Urinary bladder (tissue), 4 donors: ENCODE results near the gene ELK3. TPM values are rescaled to one million over a fixed set of nuclear protein-coding genes. Genes with fewer than 3 reads are reported as not detected.

ENCODE experiments used
- DNase-seq: peaks from one replicate; pipeline ENCODE4 v3.0.0-alpha.2; 2015; ENCODE audit errors: extremely low spot score
- H3K27ac ChIP-seq: one replicate; pipeline ENCODE4 v1.5.1; 2013; ENCODE audit warnings: low read depth, mild to moderate bottlenecking, moderate library complexity
- H3K36me3 ChIP-seq: one replicate; pipeline ENCODE4 v1.6.1; 2013; ENCODE audit warnings: mild to moderate bottlenecking, moderate library complexity; ENCODE audit not compliant: insufficient read depth
- H3K4me1 ChIP-seq: one replicate; pipeline ENCODE4 v1.6.1; 2013; ENCODE audit warnings: mild to moderate bottlenecking, moderate library complexity; ENCODE audit not compliant: insufficient read depth
- H3K4me3 ChIP-seq: one replicate; pipeline ENCODE4 v1.5.1; 2013; ENCODE audit warnings: low read depth, low read length
- WGBS: extraction: QIAGEN DNeasy Blood & Tissue Kit; methylation state at CpG from one replicate; pipeline ENCODE4 v1.1.7; 2013; 5-methylcytosine and 5-hydroxymethylcytosine counted together
- polyA plus RNA-seq: library from polyadenylated mRNA; stranded (reverse); fragments of 200-250 nt; gene quantifications from one replicate; pipeline ENCODE4 v1.2.3, GENCODE V29; 2013
- total RNA-seq: library from RNA; depleted of rRNA; stranded (reverse); fragments of >200 nt; gene quantifications from one replicate; pipeline ENCODE4 v1.2.3, GENCODE V29; 2014
- donor health status: healthy with polysubstance abuse.
- donor health status: healthy.

The ELK3 gene
- total and polyA plus RNA-seq, 2 donors, result 26.3 to 42.9 TPM

DNA sequence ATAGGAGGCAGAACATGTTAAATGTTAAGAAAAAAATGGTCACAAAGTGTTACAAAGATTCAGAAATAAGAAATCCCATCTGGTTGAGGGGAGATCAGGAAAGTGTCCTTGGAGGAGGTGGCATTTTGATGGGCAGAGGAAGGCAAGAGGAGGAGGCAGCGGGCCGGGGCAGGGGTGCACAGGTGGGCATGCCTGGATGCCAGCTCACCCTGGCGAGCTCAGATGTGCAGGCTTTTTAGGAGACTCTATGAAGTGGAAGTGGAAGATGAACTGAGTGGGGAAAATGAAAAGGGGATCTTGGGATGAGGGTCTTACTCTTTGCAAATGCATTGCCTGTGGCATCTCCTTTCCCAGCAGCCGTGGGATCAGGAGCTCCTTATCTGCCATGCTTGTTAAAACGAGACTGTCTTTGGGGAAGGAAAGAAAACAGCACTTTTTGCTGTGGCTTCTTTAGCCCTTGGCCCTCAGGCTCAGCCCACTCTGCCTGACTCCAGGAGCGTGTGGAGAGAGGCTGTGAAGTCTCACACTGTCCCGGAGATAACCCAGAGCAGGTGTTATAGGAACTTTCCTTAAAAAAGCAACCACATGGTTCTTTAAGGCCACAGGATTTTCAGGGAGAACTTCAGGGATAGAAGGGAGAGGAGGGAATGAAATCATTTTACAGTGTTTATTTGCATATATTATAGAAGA is 62.6 kb downstream of the ELK3 start:
- no peaks in the 10 kb centered on the region for H3K4me1 ChIP-seq
- H3K4me3 ChIP-seq, result no peak overlapping the region
- no peak for DNase-seq
- H3K27ac ChIP-seq, result no peak overlapping the region
- peaks cover 2% of the 10 kb centered on the region for H3K36me3 ChIP-seq
- 77% methylated on average over 7 of the region's 7 CpGs for WGBS

DNA sequence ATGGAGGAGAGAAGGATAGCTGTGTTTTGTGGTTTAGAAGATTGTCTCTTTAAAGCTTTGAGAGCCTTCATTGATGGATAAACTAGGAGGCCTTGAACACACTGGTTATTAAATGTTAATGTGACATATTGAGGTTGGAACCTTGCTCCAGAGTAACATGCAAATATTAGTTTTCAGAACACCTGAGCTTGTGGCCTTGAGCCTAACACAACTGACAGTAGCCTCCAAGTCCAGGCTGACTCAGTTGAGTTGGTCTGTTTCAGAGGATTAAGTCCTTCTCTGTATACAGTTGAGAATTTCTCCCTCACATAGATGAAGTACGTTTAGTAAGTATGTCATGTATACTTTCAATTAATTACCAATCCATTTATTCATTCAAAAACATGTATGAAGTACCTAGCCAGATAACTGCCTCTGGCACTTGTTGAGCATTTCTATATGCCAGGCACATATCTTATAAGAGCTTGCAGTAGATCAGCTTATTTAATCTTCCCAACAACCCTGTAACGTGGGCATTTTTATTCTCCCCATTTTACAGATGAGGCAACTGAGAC is 63.5 kb downstream of the ELK3 start:
- Histone ChIP-seq H3K4me3 (no peak overlapping the region), H3K4me1 (no peaks in the 10 kb centered on the region), H3K27ac (no peak overlapping the region), H3K36me3 (peaks cover 2% of the 10 kb centered on the region)
- 81% methylated on average over 2 of the region's 2 CpGs for WGBS
- no peak for DNase-seq

DNA sequence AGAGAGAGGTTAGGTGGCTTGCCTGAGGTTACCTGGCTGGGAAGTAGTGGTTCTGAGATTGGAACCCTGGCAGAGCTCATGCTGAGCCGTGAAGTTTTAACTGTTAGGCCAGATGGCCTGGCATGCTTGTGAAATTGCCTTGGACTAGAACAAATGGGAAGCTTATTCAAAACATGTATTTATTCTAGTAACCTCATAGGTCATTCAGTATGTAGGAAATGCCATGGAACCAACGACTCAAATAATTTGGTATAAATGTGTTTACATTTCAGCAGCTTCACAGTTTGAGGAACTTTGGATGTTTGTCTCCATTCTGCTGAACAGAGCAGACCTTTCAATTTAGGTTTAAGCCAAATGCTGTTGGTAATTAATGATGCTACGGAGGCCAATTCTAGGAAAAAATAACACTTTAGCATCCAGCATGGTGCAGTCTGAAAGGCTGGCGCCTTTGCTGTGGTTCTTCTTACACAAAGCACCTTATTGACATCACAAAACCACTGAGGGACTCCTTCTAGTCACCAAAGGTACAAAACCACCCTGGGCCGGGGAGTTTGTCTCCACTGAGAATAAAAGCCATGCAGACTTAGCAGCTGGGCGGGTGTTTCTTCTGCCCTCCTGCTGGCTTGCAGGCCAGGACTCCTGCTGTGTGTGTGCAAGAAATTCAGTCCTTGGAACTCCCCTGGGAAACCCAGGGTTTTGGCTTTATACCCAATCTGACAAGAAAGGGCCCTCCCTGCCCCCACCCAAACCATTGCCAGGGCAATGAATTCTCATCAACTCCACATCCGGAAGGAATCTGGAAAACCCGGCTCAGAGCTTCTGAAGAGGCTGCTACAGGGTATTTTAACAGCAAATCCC is 64.2 kb downstream of the ELK3 start:
- Histone ChIP-seq H3K4me3 (no peak overlapping the region), H3K4me1 (no peaks in the 10 kb centered on the region), H3K36me3 (peaks cover 2% of the 10 kb centered on the region), H3K27ac (no peak overlapping the region)
- no peak for DNase-seq
- 29% methylated on average over 8 of the region's 8 CpGs for WGBS

DNA sequence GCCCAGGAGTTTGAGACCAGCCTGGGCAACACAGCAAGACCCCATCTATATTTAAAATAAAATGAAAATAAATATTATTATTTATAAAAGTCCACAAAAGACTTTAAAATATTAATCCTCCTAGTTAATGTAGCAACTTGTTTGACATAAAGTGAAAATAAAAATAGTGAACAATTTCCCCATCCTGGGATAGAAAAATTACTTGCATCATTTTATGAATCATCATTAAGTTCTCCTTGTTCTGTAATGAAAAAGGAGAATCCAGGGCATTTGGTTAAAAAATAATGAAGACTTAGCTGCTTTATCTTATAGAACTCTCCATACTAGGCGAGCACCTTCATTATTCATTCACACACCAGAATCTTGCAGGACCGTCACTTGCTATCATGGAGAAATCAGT is 66.1 kb downstream of the ELK3 start:
- no peak for DNase-seq
- H3K36me3 ChIP-seq, result peaks cover 2% of the 10 kb centered on the region
- 95% methylated on average over 2 of the region's 2 CpGs for WGBS
- no peak overlapping the region for H3K27ac ChIP-seq
- H3K4me3 ChIP-seq, result no peak overlapping the region
- no peaks in the 10 kb centered on the region for H3K4me1 ChIP-seq

DNA sequence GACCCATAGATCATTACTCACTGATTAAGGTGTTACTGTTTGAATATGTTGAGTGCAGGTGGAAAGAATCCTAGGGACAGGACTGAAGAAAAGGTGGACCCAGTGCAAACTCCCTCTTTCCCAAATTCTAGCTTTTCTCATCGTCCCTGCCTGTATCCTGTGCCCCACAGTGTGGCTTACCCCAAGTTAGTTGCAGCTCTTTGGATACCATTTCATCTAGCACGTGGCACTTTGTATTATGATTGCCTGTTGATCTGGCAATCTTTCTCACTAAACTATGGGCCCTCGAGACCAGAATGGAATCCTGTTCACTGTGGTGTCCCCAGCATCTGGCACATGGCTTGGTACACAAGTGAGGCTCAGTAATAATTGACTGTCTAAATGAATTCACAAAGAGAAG is 66.5 kb downstream of the ELK3 start:
- WGBS, result 91% methylated on average over 3 of the region's 3 CpGs
- no peak overlapping the region for H3K27ac ChIP-seq
- H3K4me3 ChIP-seq, result no peak overlapping the region
- H3K36me3 ChIP-seq, result peaks cover 2% of the 10 kb centered on the region
- DNase-seq, result no peak
- H3K4me1 ChIP-seq, result no peaks in the 10 kb centered on the region

DNA sequence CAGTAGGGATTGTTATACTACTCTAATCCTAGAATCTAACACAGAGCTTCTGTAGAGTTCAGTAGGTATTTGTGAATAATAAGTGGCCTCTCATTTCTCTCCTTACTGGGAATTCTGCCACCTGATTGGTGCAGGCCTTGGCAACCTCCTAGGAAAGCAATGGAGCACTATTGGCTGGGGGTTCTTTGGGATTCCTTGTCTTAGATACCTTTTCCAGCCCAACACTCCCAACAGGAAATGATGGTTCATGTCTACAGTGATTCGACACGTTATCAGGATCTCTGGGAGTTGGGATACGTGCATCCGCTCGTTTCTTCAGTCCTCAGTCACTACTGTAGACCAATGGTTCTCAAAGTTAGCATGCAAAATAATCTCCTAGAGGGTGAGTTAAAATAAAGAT is 67.4 kb downstream of the ELK3 start:
- WGBS, result 92% methylated on average over 5 of the region's 5 CpGs
- Histone ChIP-seq H3K4me1 (no peaks in the 10 kb centered on the region), H3K36me3 (peaks cover 2% of the 10 kb centered on the region), H3K27ac (no peak overlapping the region), H3K4me3 (no peak overlapping the region)
- DNase-seq, result no peak

DNA sequence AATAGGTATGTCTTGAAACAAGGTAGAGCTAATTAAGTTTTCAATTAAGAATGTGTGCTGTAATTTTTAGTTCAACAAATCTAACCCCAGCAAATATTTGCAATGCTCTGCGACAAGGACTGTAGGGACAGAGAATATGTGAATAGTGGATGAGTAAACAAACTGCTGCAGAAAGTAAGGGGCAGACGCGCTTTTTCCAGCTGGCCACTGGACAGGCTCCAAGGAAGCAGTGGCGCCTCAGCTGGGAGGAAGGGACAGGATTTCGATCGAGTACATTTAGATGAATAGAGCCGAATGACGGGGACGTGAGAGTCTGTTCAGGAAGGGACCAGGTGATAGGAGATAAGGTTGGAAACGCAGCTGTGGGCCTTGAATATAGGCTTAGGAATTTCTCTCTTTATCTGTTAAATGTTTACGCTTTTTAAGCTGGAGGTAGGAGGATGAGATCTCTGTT is 69.3 kb downstream of the ELK3 start:
- Histone ChIP-seq H3K36me3 (peaks cover 2% of the 10 kb centered on the region), H3K27ac (no peak overlapping the region), H3K4me1 (no peaks in the 10 kb centered on the region), H3K4me3 (no peak overlapping the region)
- DNase-seq, result no peak
- 55% methylated on average over 11 of the region's 11 CpGs for WGBS

DNA sequence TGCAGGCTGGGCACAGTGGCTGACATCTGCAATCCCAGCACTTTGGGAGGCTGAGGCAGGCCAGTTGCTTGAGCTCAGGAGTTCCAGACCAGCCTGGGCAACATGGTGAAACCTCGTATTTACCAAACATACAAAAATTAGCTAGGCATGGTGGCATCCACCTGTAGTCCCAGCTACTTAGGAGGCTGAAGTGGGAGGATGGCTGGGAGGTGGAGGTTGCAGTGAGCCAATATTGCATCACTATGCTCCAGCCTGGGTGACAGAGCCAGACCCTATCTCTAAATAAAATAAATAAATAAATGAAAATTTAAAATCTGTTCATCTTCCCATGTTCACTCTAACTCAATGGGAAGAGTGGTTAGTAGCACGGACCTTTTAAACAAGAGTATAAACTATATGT is 71.2 kb downstream of the ELK3 start:
- 96% methylated on average over 2 of the region's 2 CpGs for WGBS

DNA sequence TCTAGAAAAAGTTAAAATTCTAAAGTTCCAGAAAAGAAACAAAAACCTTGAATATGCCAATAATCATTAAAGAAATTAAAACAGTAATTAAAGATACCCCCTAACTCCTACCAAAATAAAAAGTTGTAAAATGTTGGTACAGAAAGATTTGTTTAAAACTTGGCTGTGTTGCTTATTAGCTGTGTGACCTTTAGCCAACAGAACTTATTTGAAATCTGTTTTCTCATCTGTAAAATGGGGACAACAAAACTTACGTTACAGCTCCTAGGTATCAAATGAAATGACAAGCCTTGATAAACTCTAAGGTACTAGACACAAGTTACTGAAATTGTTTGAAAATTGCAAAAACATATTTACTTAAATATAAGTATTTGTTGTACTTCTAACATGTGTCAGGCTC is 71.7 kb downstream of the ELK3 start:
- no peak overlapping the region for H3K27ac ChIP-seq
- H3K4me3 ChIP-seq, result no peak overlapping the region
- H3K4me1 ChIP-seq, result no peaks in the 10 kb centered on the region
- peaks cover 4% of the 10 kb centered on the region for H3K36me3 ChIP-seq
- no peak for DNase-seq
- WGBS, result 94% methylated on average over 1 of the region's 1 CpG

More for the DNA sequence above, 71.2 kb downstream of the ELK3 start:
- H3K36me3 ChIP-seq, result peaks cover 2% of the 10 kb centered on the region
- no peak for DNase-seq
- no peak overlapping the region for H3K4me3 ChIP-seq
- no peaks in the 10 kb centered on the region for H3K4me1 ChIP-seq
- H3K27ac ChIP-seq, result no peak overlapping the region

DNA sequence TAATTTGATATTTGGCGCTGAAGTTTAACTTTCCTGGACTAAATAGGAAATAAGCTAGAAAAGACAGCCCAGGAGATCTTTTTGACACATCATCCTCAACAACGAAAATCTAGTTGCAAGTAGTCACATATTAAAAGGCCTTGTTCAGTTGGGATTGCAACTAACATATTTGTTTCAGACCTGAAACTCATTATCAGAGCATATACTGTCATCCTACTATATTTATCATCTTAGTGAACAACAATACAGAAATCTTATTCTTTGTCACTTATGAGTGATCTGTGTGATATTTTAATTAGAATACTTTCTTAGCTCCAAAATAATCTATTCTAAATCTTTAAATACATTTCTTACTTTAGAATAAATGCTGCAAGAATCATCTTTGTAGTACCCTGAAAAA is 72.1 kb downstream of the ELK3 start:
- Histone ChIP-seq H3K4me1 (no peaks in the 10 kb centered on the region), H3K4me3 (no peak overlapping the region), H3K36me3 (peaks cover 4% of the 10 kb centered on the region), H3K27ac (no peak overlapping the region)
- 89% methylated on average over 2 of the region's 2 CpGs for WGBS
- DNase-seq, result no peak

DNA sequence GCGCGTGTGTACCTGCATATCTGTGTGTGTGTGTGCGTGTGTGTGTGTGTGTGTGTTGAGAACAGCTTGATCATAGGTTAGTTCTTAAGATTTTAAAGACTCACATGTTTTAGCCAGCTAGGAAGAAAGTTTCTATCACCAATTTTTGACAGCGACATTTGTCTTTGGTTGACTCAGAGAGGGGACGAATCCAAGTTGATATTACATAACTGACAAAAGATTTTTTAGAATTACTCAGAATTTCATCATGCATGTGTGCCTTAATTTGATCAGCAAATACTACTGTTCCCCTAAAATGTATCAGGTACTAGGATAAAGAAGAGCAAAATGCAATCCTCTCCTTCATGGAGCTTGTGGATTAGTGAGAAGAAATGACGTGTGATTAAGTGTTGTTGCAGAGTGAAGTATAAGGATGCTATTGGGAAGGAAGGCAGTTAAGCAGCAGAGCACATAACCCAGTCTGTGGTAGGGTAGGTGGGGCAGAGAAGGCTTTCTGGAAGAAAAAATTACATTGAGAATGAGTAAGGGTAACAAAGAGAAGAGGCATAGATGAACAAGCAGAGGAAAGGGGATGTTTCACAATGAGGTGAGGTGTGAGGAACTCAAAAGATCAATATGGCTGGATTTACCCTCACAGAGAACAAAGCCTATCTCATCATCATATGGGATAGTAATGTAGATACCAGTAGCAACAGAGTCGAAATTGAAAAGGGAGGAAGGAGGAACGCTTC is 77.5 kb downstream of the ELK3 start:
- H3K27ac ChIP-seq, result no peak overlapping the region
- 91% methylated on average over 8 of the region's 8 CpGs for WGBS
- DNase-seq, result no peak
- H3K4me3 ChIP-seq, result no peak overlapping the region
- no peaks in the 10 kb centered on the region for H3K4me1 ChIP-seq
- peaks cover 4% of the 10 kb centered on the region for H3K36me3 ChIP-seq

DNA sequence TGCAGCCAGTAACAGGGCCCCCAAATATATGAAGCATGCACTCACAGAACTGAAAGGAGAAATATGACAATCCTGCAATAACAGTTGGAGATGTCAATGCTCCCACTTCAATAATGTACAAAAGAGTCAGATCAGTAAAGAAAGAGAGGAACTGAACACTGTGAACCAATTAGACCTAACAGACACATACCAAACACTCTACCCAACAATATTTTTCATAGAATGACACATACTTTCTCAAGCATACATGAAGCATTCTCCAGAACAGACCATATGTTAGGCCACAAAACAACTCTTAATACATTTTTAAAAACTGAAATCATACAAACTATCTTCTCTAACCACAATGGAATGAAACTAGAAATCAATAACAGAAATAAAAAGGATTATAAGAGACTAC is 80.2 kb downstream of the ELK3 start:
- Histone ChIP-seq H3K36me3 (peaks cover 5% of the 10 kb centered on the region), H3K4me3 (no peak overlapping the region), H3K4me1 (no peaks in the 10 kb centered on the region), H3K27ac (no peak overlapping the region)
- DNase-seq, result no peak

DNA sequence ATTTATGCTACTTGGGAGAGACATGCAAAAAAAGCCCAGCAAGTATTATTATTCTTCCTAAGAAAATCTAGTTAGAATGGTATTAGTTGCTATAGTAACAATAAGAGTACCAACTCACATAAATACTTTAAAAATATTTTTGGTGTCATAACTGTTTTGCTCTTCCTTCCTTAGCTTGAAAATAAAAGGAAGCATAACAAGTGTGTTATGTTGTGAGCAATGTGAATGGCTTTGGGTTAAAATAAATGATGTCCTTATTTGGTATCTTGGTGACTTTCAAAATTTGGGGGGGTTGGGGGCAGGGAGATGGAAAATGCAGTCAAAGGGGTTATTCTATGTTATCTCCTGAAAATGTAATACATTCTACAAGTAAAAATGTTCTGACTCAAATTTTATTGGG is 91.0 kb downstream of the ELK3 start:
- no peak overlapping the region for H3K27ac ChIP-seq
- DNase-seq, result no peak
- peaks cover 6% of the 10 kb centered on the region for H3K36me3 ChIP-seq
- no peaks in the 10 kb centered on the region for H3K4me1 ChIP-seq
- no peak overlapping the region for H3K4me3 ChIP-seq
